Anterior cingulate cortex (tissue), 58 donors: ENCODE measurements around the gene FHIT.

Experiments used
- DNase-seq, 58 donors: peaks; one replicate each; lab custom pipeline; 2025; lab: John Stamatoyannopoulos, UW

FHIT gene

DNA sequence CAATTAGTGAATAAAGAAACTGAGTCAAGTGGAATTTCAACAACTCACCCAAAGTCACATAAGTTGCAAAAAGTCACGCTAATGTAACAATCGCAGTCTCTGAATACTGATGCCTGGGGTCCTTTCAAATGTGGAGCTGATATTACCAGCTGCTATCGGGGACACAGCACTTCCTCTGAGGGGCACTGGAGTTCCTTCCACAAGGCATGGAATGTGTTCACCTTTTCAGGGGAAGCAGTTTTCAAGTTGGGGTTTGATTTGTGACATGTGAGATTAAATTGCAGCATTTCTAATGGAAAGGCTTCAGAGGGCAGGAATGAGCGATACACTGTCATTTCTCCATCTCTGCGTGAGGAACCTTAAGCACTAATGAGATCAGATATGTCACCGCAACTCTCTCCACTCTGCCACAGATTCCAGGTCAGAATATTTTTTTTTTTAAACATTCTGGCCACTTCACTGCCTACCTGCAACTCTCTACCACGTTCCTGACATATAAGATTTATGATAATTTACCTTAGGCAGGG, 1394.3 kb downstream of the FHIT start:
- no peak for DNase-seq

- no peak for DNase-seq
Observed at GRCh38 chr3:59854061-59854709, 1397.1 kb downstream of the FHIT start.

GRCh38 chr3:59850417-59850816, 1400.8 kb downstream of the FHIT start:
- DNase-seq = no peak

- DNase-seq = no peak
Observed at GRCh38 chr3:59845386-59845785, 1405.9 kb downstream of the FHIT start.

GRCh38 chr3:59843821-59844220, 1407.4 kb downstream of the FHIT start:
- DNase-seq = no peak

- DNase-seq = no peak
Observed at GRCh38 chr3:59839810-59840515, 1411.3 kb downstream of the FHIT start.

- DNase-seq = no peak
Observed at GRCh38 chr3:59839283-59839682, 1412.0 kb downstream of the FHIT start.

GRCh38 chr3:59836531-59836930, 1414.7 kb downstream of the FHIT start:
- DNase-seq = no peak

DNA sequence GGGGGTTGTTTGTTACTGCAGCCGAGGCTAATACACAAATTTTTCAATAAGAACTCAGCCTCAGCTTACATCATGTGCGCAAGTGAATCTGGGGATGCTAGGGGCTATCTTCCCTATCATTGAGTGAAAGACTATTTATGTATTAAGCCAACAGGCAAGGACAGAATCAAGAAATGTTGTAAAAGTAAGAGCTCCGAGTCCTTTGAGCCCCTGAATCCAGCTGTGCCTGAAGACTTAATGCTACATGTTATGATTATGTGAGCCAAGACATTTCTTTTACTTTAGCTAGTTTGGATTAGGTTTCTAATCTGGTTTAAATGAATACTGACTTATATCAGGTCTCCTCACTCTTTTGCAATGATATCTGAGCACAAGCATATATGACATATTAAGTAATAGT, 1418.5 kb downstream of the FHIT start:
- DNase-seq = no peak

DNA sequence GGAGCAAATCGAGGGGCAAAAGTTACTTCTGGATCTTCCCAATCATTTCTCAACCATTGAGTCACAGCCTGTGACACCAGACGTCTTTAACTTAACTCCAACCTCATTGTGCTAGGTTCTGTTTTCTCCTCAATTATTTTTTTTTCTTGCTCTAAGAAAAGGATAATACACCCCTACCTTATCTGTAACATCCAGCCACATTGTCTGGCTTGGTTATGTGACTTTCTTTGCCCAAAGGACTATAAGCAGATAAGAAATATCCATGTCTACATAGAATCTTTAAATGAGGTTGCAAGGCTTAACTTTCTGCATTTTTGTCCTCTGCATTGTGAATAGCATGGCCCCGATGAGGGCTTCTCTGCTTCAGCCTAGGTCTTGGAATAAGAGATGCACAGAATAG, 1419.0 kb downstream of the FHIT start:
- DNase-seq = no peak

- no peak for DNase-seq
Observed at GRCh38 chr3:59831394-59831793, 1419.9 kb downstream of the FHIT start.

- no peak for DNase-seq
Observed at GRCh38 chr3:59829527-59829926, 1421.7 kb downstream of the FHIT start.

DNA sequence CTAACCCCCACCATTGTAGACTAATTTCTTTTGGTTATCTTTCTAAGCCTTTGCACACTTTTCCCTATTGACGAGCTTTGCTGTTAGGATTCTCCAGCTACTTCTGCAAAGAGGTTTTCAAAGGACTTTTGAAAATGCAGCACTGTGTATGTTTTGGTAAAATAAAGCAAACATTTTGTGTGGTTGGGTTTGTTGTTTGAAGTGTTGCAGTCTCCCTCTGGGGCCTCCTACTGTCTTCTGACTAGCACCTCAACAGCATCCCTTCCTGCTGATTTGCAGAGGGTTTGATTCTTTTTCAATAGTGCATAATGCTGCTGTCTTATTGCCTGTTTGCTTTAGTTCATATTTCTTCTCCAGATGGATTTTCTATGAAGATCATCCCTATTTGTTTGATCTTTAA, 1426.4 kb downstream of the FHIT start:
- no peak for DNase-seq

- DNase-seq = no peak
Observed at GRCh38 chr3:59821274-59821673, 1430.0 kb downstream of the FHIT start.

DNA sequence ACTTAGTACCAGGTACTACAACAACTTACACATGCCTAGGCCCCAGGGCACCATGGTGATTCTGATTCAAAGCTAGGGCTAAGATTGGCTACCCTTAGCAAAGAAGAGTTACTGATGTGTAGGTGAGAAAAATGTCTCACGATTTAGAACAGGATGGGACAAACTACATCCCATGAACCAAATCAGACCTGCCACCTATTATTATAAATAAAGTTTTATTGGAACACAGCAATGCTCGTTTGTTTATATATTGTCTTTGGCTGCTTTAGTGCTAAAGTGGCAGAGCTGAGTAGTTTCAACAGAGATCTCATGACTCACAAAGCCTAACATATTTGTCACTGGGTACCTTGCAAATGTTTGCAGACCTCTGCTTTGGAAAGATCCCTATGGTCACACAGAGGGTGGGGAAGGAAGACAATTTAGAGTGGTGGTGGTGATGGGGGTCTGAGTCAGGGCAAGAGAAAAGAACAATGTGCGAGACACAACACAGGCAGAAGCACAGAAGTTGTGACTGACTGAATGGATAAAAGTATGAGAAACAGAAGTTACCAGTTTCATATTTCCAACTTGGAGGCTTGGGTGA, 1430.8 kb downstream of the FHIT start:
- no peak for DNase-seq

DNA sequence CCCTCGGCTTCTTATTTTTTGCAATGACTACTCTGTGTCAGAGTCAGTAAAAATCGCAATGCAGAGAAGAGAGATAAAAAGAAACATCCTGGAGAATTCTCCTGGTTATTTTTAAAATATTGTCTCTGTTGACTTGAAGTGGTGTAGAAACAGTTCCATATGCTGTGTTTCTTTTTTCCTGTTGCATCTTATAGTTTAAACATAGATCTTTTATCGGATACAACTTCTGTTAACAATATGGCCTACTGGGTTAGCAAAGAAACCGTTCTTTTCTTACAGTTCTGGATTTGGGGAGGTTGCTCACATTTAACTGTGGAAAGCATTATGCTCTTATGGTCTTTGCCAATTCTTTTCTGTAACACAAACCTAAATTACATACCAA, 1432.3 kb downstream of the FHIT start:
- DNase-seq = no peak

DNA sequence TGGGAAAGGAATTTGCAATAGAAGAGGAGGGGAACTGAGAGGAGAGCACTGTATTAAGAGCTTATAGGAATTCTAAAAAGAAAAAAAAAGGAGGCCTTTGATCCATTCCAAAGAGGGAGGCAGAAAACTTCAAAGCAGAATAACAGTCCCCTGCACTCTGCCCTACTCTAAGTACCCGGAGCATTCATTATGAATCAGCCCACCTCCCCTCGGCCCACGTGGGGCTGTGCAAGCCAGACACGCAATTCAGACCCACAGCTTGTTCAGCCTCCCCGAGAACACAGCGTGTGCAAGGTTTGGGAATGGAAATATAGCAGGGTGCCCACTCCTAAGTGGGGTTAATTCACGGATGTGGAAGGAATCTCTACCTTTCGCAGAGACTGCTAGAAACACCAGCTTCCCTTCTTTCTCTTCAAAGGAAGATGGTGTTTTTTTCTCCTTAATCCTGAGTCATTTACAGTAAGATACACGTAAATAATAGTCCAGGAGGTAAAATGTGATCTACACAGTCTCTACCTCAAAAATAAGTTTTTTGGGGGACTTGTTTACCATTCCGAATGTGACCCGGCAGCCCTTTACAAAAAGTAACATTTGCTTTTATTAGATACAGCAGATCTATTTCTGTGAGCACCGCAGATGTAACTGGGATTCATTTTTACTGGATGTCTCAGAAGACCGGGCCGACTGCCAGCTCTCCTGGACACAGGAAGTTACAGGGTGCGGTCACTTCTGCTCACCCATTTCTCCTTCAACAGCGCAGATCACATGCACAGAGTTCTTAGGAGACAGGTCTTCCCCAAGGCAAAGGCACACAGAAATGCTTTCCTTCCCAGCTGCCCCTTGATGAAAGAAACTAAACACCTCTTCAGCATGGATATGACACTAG, 1433.0 kb downstream of the FHIT start:
- DNase-seq = peak in 20 of 58 donors; percentile 2 to 42 (median 18)

DNA sequence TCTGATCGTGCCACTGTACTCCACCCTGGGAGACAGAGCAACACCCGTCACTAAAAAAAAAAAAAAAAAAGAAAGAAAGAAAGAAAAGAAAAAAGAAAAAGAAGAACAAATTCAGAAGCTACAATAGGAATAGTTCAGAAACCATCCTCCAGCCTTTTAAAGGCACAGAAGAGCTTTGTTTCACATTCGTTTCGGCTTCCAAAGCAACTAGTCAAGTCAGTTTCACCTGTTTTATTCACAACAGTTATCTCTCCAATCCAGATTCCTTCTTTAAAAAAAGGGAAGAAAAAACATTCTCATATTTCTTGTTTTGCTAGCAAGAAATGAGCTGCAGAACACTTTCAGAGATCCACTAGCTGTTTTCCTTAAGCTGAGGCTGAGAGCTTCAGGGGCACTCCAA, 1433.7 kb downstream of the FHIT start:
- DNase-seq = no peak

DNA sequence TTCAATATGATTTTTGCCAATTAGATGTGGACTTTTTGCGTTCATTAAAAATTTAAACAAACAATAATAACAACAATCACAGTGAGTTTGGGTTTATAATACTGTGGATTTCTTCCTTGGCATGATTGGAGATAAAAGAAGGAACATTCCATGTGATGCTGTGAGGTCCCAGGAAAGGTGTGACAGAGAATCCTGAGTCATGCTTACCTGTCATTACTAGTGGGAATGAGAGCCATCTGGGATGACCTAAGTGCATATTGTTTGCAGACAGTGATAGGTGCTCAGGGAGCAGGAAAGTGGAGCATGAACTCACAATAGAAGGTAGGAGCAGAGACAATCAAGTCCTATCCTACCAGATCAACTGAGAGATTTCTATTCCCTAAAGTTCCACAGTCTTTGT, 1434.9 kb downstream of the FHIT start:
- DNase-seq = no peak

- no peak for DNase-seq
Observed at GRCh38 chr3:59813148-59813538, 1438.1 kb downstream of the FHIT start.
